Gastrocnemius medialis (tissue), 4 donors: ENCODE results near the gene HSPA6. TPM values are rescaled to one million over a fixed set of nuclear protein-coding genes. Genes with fewer than 3 reads are reported as not detected.

Source experiments
- ATAC-seq, 2 donors: fragments of 150-250 bp; one replicate each; pipeline ENCODE4 v1.9.1; 2016
- DNase-seq, 2 donors: peaks; one replicate each; pipeline ENCODE4 v3.0.0-alpha.2; 2019
- H3K27ac ChIP-seq, 4 donors: fragments of 200-600 bp; sonication (generic); 1 replicate in 1 of 4; 2 replicates in 3 of 4; pipeline ENCODE4 v1.5.1; 2016 to 2018; ENCODE audit warnings: mild to moderate bottlenecking in 2 of 4, moderate library complexity in 1 of 4
- H3K27me3 ChIP-seq, 3 donors: fragments of 200-600 bp; sonication (generic) in 2 of 3; 1 replicate in 1 of 3; 2 replicates in 2 of 3; pipeline versions ENCODE4 v1.5.1 to v1.6.0; 2016 to 2019; ENCODE audit warnings: mild to moderate bottlenecking in 1 of 3, moderate library complexity in 1 of 3
- H3K36me3 ChIP-seq, 2 donors: fragments of 200-600 bp; sonication (generic) in 1 of 2; one replicate each; pipeline ENCODE4 v1.5.1; 2017 to 2018
- H3K4me1 ChIP-seq, 2 donors: fragments of 200-600 bp; sonication (generic) in 1 of 2; one replicate each; pipeline ENCODE4 v1.5.1; 2016 to 2017; ENCODE audit warnings: mild to moderate bottlenecking in 2 of 2
- H3K4me3 ChIP-seq, 4 donors: fragments of 200-600 bp; sonication (generic) in 3 of 4; 1 replicate in 1 of 4; 2 replicates in 3 of 4; pipeline ENCODE4 v1.5.1; 2016 to 2019; ENCODE audit warnings: mild to moderate bottlenecking in 2 of 4
- H3K9me3 ChIP-seq, 3 donors: fragments of 200-600 bp; sonication (generic) in 2 of 3; 1 replicate in 1 of 3; 2 replicates in 2 of 3; pipeline ENCODE4 v1.5.1; 2016 to 2019
- POLR2A ChIP-seq, 2 donors: fragments of 450-650 bp; IDR thresholded peaks; one replicate each; pipeline ENCODE4 v1.6.1; 2017; ENCODE audit warnings: antibody characterized with exemption in 2 of 2, mild to moderate bottlenecking in 2 of 2, moderate library complexity in 2 of 2
- in situ Hi-C, 4 donors: fragments of 200-750 bp; cut with MboI; loops; one replicate each; pipeline versions ENCODE4 v1.15.0 to v1.8.0; 2017; ENCODE audit warnings: low sequenced_read_pairs in 4 of 4
- intact Hi-C: fragments of 100-400 bp; cut with DNase I; formaldehyde crosslinking; loops from one replicate; pipeline ENCODE4 v1.15.1; 2023; ENCODE audit warnings: low total_unique reads
- total RNA-seq, 4 donors: library from RNA; depleted of rRNA; stranded (reverse); fragments of >200 nt; gene quantifications; one replicate each; pipeline versions ENCODE4 v1.1.0 to v1.2.3, GENCODE V29; 2016
- TF ChIP-seq, protein P1 (sequence below), 5 experiments: fragments of 450-650 bp in 3 of 5; fragments of 200-600 bp in 2 of 5; sonication (generic) in 2 of 5; IDR thresholded peaks in 4 of 5; conservative IDR thresholded peaks in 1 of 5; 1 replicate in 4 of 5; 2 replicates in 1 of 5; pipeline ENCODE4 v1.5.1; 2016 to 2019; ENCODE audit warnings: antibody characterized with exemption in 5 of 5, mild to moderate bottlenecking in 3 of 5, moderate library complexity in 3 of 5

Gene HSPA6
- total RNA-seq, 4 donors from 2014 or later: 0.25 to 0.60 TPM; not detected in 2

DNA sequence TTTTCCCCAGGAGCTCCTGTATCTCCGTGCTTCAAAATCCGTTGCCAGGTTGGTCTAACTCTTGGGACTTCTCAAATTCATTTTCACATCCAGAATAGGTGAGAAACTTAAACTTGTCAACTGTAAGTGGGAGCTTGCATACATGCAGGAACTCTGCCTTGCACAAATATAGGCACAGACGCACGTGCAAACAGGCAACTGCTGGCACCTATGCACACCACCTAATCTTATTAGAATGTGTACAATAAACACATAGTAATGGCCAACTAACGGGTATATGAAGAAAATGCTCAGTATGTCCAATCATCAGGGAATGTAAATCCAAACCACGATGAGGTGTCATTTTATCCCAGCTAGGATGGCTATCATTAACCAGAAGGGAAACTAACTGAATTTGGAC is 41.7 kb upstream of the HSPA6 start:
- Histone ChIP-seq H3K27ac (no peak overlapping the region), H3K9me3 (no peaks in the 10 kb centered on the region), H3K36me3 (no peaks in the 10 kb centered on the region), H3K27me3 (peaks cover 0 to 14% (median 5%) of the 10 kb centered on the region in 3 donors), H3K4me3 (no peak overlapping the region), H3K4me1 (no peaks in the 10 kb centered on the region)
- DNase-seq (no peak), ATAC-seq (no peak)
- intact Hi-C loops: no loop called here
- in situ Hi-C loops: loop anchor here in 3 of 4 donors (10.0 kb wide), 2 partner anchors 252 to 262 kb away; partner anchors contain the start of gene DUSP12 (in 2 of the 3)
- no peak for TF ChIP-seq POLR2A (IDR thresholded peaks at IDR 0.05)
- TF ChIP-seq, protein P1, sequence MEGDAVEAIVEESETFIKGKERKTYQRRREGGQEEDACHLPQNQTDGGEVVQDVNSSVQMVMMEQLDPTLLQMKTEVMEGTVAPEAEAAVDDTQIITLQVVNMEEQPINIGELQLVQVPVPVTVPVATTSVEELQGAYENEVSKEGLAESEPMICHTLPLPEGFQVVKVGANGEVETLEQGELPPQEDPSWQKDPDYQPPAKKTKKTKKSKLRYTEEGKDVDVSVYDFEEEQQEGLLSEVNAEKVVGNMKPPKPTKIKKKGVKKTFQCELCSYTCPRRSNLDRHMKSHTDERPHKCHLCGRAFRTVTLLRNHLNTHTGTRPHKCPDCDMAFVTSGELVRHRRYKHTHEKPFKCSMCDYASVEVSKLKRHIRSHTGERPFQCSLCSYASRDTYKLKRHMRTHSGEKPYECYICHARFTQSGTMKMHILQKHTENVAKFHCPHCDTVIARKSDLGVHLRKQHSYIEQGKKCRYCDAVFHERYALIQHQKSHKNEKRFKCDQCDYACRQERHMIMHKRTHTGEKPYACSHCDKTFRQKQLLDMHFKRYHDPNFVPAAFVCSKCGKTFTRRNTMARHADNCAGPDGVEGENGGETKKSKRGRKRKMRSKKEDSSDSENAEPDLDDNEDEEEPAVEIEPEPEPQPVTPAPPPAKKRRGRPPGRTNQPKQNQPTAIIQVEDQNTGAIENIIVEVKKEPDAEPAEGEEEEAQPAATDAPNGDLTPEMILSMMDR (IDR thresholded peaks at IDR 0.05 in 4 of 5, conservative IDR thresholded peaks at IDR 0.05 in 1 of 5): no peak

DNA sequence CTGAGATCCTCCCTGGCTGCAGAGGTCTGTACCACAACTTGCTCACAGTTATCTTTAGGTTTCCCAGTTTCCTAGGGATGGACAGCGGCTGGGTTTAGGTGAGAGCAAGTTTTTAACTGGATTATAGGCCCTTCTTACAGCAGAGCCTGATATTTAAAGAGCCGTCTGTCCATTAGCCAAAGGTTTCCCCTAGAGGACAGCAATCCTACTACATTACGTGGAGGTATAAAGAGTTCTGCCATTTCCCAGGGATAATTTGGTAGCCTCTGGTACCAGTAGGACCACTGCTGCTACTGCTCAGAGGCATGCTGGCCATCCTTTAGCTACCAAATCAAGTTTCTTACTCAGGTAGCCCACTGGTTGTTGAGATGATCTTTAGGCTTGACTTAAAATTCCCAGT is 41.0 kb upstream of the HSPA6 start:
- DNase-seq (no peak), ATAC-seq (no peak)
- H3K9me3 ChIP-seq: no peaks in the 10 kb centered on the region
- in situ Hi-C loops: loop anchor here in 3 of 4 donors (10.0 kb wide), 2 partner anchors 251 to 261 kb away; partner anchors contain the start of gene DUSP12 (in 2 of the 3)
- H3K4me3 ChIP-seq: no peak overlapping the region
- H3K36me3 ChIP-seq: no peaks in the 10 kb centered on the region
- peaks cover 0 to 14% (median 5%) of the 10 kb centered on the region in 3 donors for H3K27me3 ChIP-seq
- H3K27ac ChIP-seq: no peak overlapping the region
- no peaks in the 10 kb centered on the region for H3K4me1 ChIP-seq
- no peak for TF ChIP-seq POLR2A (IDR thresholded peaks at IDR 0.05)
- TF ChIP-seq, protein P1 (IDR thresholded peaks at IDR 0.05 in 4 of 5, conservative IDR thresholded peaks at IDR 0.05 in 1 of 5): no peak
- intact Hi-C loops: no loop called here

DNA sequence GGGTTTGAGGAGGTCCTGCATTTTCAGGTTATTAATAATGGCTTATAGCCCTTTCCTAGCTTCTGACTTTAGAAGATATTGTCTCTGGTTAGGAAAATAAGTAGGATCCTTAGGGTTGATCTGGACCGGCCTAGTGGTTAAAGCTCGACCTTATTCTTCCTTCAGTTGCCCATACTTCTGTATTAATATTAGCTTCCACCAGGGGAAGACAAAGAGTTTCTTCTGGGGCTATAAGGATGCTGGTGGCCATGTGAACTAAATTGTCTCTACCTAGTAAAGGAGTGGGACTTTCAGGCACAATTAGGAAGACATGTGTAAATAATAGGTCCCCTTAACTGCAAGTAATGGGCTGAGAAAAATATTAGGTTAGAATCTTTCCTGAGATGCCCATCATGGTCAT is 39.7 kb upstream of the HSPA6 start:
- peaks cover 2 to 25% (median 5%) of the 10 kb centered on the region in 3 donors for H3K27me3 ChIP-seq
- no peaks in the 10 kb centered on the region for H3K4me1 ChIP-seq
- intact Hi-C loops: no loop called here
- ATAC-seq (no peak), DNase-seq (no peak)
- no peaks in the 10 kb centered on the region for H3K9me3 ChIP-seq
- TF ChIP-seq, protein P1 (IDR thresholded peaks at IDR 0.05 in 4 of 5, conservative IDR thresholded peaks at IDR 0.05 in 1 of 5): no peak
- no peak for TF ChIP-seq POLR2A (IDR thresholded peaks at IDR 0.05)
- H3K27ac ChIP-seq: no peak overlapping the region
- no peak overlapping the region for H3K4me3 ChIP-seq
- H3K36me3 ChIP-seq: no peaks in the 10 kb centered on the region
- in situ Hi-C loops: loop anchor here in 3 of 4 donors (10.0 kb wide), 2 partner anchors 250 to 260 kb away; partner anchors contain the start of gene DUSP12 (in 2 of the 3)

DNA sequence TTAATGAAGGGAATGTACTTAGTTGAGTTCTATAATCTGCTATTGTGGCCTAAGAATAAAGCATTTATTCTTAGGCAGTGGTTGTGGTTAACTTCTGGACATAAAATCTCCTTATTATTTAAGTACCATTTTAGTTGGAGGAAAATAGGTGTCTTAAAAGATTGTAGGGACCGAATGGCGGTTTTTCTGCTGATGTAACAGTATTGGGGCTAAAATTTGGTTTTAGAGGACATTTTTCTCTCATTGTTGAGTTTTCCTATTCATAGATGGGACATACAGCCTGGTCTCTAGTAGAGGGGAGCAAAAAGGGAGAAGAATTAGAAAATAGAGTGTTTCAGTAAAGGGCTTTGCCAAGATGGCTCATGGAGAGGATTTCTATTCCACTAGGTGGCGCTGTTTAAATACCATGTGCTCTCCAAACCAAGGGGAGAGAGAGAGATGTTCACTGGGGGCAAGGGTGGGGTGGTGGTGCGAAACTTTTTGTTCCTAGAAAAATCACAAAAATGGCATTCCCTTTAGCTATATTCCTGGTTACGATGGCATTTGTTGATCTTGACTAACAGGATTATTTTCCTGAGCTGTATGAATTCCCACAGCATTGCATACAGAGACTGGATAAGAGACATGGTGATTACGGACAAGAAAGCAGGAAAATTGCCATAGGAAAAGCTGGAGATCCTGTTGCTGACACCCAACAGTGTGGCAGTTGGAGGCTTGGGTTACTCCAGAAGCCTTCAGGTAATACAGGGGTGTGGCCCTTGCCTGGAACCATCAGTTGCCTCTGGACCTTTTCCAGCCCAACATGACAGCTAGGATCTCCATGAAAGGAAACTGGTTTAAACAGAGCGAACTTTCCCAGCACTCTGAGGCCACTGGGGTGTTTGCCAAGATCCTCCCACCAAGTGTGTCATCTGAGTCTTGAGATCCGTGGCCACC is 37.3 kb upstream of the HSPA6 start:
- Histone ChIP-seq H3K9me3 (no peaks in the 10 kb centered on the region), H3K4me1 (no peaks in the 10 kb centered on the region), H3K36me3 (no peaks in the 10 kb centered on the region), H3K27me3 (peaks cover 9 to 31% (median 10%) of the 10 kb centered on the region in 3 donors), H3K4me3 (no peak overlapping the region), H3K27ac (no peak overlapping the region)
- DNase-seq (peak; percentile 14 to 27), ATAC-seq (peak; percentile 56 to 64)
- TF ChIP-seq POLR2A (IDR thresholded peaks at IDR 0.05): no peak
- TF ChIP-seq, protein P1 (IDR thresholded peaks at IDR 0.05 in 4 of 5, conservative IDR thresholded peaks at IDR 0.05 in 1 of 5): peak; percentile 30 to 76 (median 54)
- intact Hi-C loops: loop anchor here (1.0 kb wide), 1 partner anchor 254 kb away; no protein-coding TSS in a partner anchor
- in situ Hi-C loops: loop anchor here in 3 of 4 donors (10.0 kb wide), 2 partner anchors 248 to 258 kb away; partner anchors contain the start of gene DUSP12 (in 2 of the 3)
